GM23338 (cell line): ENCODE data around the gene KLHL6. TPM values are rescaled to one million over a fixed set of nuclear protein-coding genes. Genes with fewer than 3 reads are reported as not detected.

ENCODE experiments used
- ATAC-seq: fragments of 200-7000 bp; cut with Tn5 transposase; 3 replicates; pipeline ENCODE4 v1.9.1; 2020
- DNase-seq: peaks from one replicate; pipeline ENCODE4 v3.0.0-alpha.2; 2015; ENCODE audit warnings: low spot score
- H2AFZ ChIP-seq: fragments of 200-600 bp; sonication (generic); 2 replicates; pipeline ENCODE4 v1.8.0; 2016; ENCODE audit warnings: antibody characterized with exemption, mild to moderate bottlenecking, moderate library complexity
- H3F3A ChIP-seq: fragments of 200-600 bp; sonication (generic); replicated peaks from 2 replicates; pipeline ENCODE4 v1.8.0; 2017; ENCODE audit warnings: antibody characterized with exemption, mixed run types, low read depth
- H3K27ac ChIP-seq: fragments of 200-600 bp; sonication (generic); 2 replicates; pipeline ENCODE4 v1.6.1; 2016; ENCODE audit warnings: low read depth
- H3K27me3 ChIP-seq: fragments of 200-600 bp; sonication (generic); 2 replicates; pipeline ENCODE4 v1.8.0; 2016; ENCODE audit warnings: mild to moderate bottlenecking, mixed run types, moderate library complexity; ENCODE audit not compliant: insufficient read depth
- H3K36me3 ChIP-seq: fragments of 200-600 bp; sonication (generic); 2 replicates; pipeline ENCODE4 v1.8.0; 2016; ENCODE audit warnings: mild to moderate bottlenecking; ENCODE audit not compliant: insufficient read depth
- H3K4me1 ChIP-seq: fragments of 200-600 bp; sonication (generic); 2 replicates; pipeline ENCODE4 v1.8.0; 2016; ENCODE audit warnings: mild to moderate bottlenecking, moderate library complexity; ENCODE audit not compliant: insufficient read depth
- H3K4me2 ChIP-seq: fragments of 200-600 bp; sonication (generic); 2 replicates; pipeline ENCODE4 v1.7.1; 2017; ENCODE audit warnings: mixed run types
- H3K4me3 ChIP-seq: fragments of 200-600 bp; sonication (generic); 2 replicates; pipeline ENCODE4 v1.6.1; 2016; ENCODE audit warnings: mixed run types
- H3K79me2 ChIP-seq: fragments of 200-600 bp; sonication (generic); replicated peaks from 2 replicates; pipeline ENCODE4 v1.8.0; 2017; ENCODE audit warnings: mild to moderate bottlenecking; ENCODE audit not compliant: insufficient read depth
- H3K9me2 ChIP-seq: fragments of 200-600 bp; sonication (generic); 2 replicates; pipeline ENCODE4 v1.8.0; 2017; ENCODE audit not compliant: insufficient read depth
- H4K20me1 ChIP-seq: fragments of 200-600 bp; sonication (generic); replicated peaks from 2 replicates; pipeline ENCODE4 v1.8.0; 2017; ENCODE audit warnings: mild to moderate bottlenecking; ENCODE audit not compliant: insufficient read depth
- H3K27ac Mint-ChIP-seq: 2 replicates; pipeline ENCODE4 v1.8.0; 2020; ENCODE audit warnings: inconsistent platforms, mild to moderate bottlenecking, moderate library complexity, mixed read lengths
- H3K27me3 Mint-ChIP-seq: 3 replicates; pipeline ENCODE4 v1.8.0; 2022; ENCODE audit warnings: low read depth, mild to moderate bottlenecking, moderate library complexity, mixed read lengths, inconsistent platforms; ENCODE audit not compliant: insufficient read depth, poor library complexity
- H3K36me3 Mint-ChIP-seq: 3 replicates; pipeline ENCODE4 v1.8.0; 2021; ENCODE audit warnings: low read depth, mild to moderate bottlenecking, inconsistent platforms, moderate library complexity, mixed read lengths
- H3K4me1 Mint-ChIP-seq: 3 replicates; pipeline ENCODE4 v1.8.0; 2020; ENCODE audit warnings: mild to moderate bottlenecking, inconsistent platforms, mixed read lengths
- H3K4me3 Mint-ChIP-seq: 3 replicates; pipeline ENCODE4 v1.8.0; 2021; ENCODE audit warnings: moderate library complexity, mild to moderate bottlenecking, inconsistent platforms, mixed read lengths
- H3K9me3 Mint-ChIP-seq: 3 replicates; pipeline ENCODE4 v1.8.0; 2020; ENCODE audit warnings: moderate library complexity, mild to moderate bottlenecking, inconsistent platforms, mixed read lengths
- CREB1 ChIP-seq: fragments of 250-450 bp; sonication (Bioruptor Pico); IDR thresholded peaks from 2 replicates; pipeline ENCODE4 v1.5.0; 2020; ENCODE audit warnings: low read depth, mild to moderate bottlenecking, moderate library complexity
- EZH2 ChIP-seq: fragments of 200-600 bp; sonication (generic); IDR thresholded peaks from one replicate; pipeline ENCODE4 v1.8.0; 2017; ENCODE audit warnings: antibody characterized with exemption, mild to moderate bottlenecking, low read depth; ENCODE audit not compliant: unreplicated experiment
- EZH2phosphoT487 ChIP-seq: fragments of 200-600 bp; sonication (generic); IDR thresholded peaks from one replicate; pipeline ENCODE4 v1.8.1; 2018; ENCODE audit warnings: antibody characterized with exemption; ENCODE audit not compliant: unreplicated experiment
- JUNB ChIP-seq: IDR thresholded peaks from one replicate; pipeline ENCODE4 v1.6.1; 2016; ENCODE audit warnings: antibody characterized with exemption; ENCODE audit not compliant: unreplicated experiment
- NANOG ChIP-seq: IDR thresholded peaks from 2 replicates; pipeline ENCODE4 v1.6.1; 2016; ENCODE audit warnings: antibody characterized with exemption, borderline replicate concordance
- POLR2AphosphoS5 ChIP-seq: IDR thresholded peaks from 2 replicates; pipeline ENCODE4 v1.6.1; 2016; ENCODE audit warnings: antibody characterized with exemption, low read depth
- STAT1 ChIP-seq: IDR thresholded peaks from one replicate; pipeline ENCODE4 v1.6.1; 2016; ENCODE audit warnings: antibody characterized with exemption; ENCODE audit not compliant: unreplicated experiment
- ZNF114 ChIP-seq: fragments of 250-450 bp; sonication (Bioruptor Pico); IDR thresholded peaks from 2 replicates; pipeline ENCODE4 v1.5.0; 2020; ENCODE audit warnings: mild to moderate bottlenecking, moderate library complexity
- ZNF331 ChIP-seq: fragments of 250-450 bp; sonication (Bioruptor Pico); IDR thresholded peaks from 2 replicates; pipeline ENCODE4 v1.5.0; 2020; ENCODE audit warnings: low read depth, mild to moderate bottlenecking, moderate library complexity
- polyA plus RNA-seq: library from polyadenylated mRNA; unstranded; fragments of >200 nt; fragmentation: Nextera tagmentation; extraction: Ambion mirVana; gene quantifications from 2 replicates; pipeline ENCODE4 v1.2.1, GENCODE V29; 2016
- total RNA-seq: library from RNA; depleted of rRNA; stranded (reverse); fragments of >200 nt; shearing (Covaris generic); gene quantifications from 2 replicates; pipeline ENCODE4 v1.2.3, GENCODE V29; 2014
- TF ChIP-seq, protein P1 (sequence below): IDR thresholded peaks from one replicate; pipeline ENCODE4 v1.6.1; 2018; ENCODE audit warnings: antibody characterized with exemption; ENCODE audit not compliant: unreplicated experiment
- TF ChIP-seq, protein P2 (sequence below), 2 experiments: fragments of 200-600 bp in 1 of 2; sonication (generic) in 1 of 2; conservative IDR thresholded peaks; 2 replicates each; pipeline versions ENCODE4 v1.5.1 to v1.6.1; 2016 to 2017; ENCODE audit warnings: antibody characterized with exemption in 2 of 2, low read depth in 2 of 2, mild to moderate bottlenecking in 2 of 2, moderate library complexity in 1 of 2

KLHL6 gene
- total and polyA plus RNA-seq, 2 experiments from 2014 or later: not detected

- no peaks in the 10 kb centered on the region for H3K36me3 Mint-ChIP-seq
- no peaks in the 10 kb centered on the region for H4K20me1 ChIP-seq
- no peaks in the 10 kb centered on the region for H3K27me3 ChIP-seq
- no peak overlapping the region for H3K27ac Mint-ChIP-seq
- H3K79me2 ChIP-seq: no peaks in the 10 kb centered on the region
- H3K9me3 Mint-ChIP-seq: no peaks in the 10 kb centered on the region; the same call in 2 of the 3 replicates
- ATAC-seq: no peak
- DNase-seq: no peak
- H3K36me3 ChIP-seq: no peaks in the 10 kb centered on the region
- H3K27ac ChIP-seq: no peak overlapping the region
- TF ChIP-seq POLR2AphosphoS5 (no peak), NANOG (no peak), CREB1 (CRISPR knock-in tag) (no peak), EZH2phosphoT487 (no peak)
- TF ChIP-seq, protein P1, sequence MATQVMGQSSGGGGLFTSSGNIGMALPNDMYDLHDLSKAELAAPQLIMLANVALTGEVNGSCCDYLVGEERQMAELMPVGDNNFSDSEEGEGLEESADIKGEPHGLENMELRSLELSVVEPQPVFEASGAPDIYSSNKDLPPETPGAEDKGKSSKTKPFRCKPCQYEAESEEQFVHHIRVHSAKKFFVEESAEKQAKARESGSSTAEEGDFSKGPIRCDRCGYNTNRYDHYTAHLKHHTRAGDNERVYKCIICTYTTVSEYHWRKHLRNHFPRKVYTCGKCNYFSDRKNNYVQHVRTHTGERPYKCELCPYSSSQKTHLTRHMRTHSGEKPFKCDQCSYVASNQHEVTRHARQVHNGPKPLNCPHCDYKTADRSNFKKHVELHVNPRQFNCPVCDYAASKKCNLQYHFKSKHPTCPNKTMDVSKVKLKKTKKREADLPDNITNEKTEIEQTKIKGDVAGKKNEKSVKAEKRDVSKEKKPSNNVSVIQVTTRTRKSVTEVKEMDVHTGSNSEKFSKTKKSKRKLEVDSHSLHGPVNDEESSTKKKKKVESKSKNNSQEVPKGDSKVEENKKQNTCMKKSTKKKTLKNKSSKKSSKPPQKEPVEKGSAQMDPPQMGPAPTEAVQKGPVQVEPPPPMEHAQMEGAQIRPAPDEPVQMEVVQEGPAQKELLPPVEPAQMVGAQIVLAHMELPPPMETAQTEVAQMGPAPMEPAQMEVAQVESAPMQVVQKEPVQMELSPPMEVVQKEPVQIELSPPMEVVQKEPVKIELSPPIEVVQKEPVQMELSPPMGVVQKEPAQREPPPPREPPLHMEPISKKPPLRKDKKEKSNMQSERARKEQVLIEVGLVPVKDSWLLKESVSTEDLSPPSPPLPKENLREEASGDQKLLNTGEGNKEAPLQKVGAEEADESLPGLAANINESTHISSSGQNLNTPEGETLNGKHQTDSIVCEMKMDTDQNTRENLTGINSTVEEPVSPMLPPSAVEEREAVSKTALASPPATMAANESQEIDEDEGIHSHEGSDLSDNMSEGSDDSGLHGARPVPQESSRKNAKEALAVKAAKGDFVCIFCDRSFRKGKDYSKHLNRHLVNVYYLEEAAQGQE: no peak
- 0 out of 2 replicates have a peak, but pooled peaks cover 2% of the 10 kb centered on the region for H3K4me1 ChIP-seq
- H3K4me2 ChIP-seq: no peak overlapping the region
- H3F3A ChIP-seq: peaks cover 2% of the 10 kb centered on the region; the same call in 1 of the 2 replicates
- H3K4me1 Mint-ChIP-seq: peaks cover 14% of the 10 kb centered on the region
- H2AFZ ChIP-seq: no peak overlapping the region
- H3K4me3 Mint-ChIP-seq: no peak overlapping the region
- H3K27me3 Mint-ChIP-seq: peaks cover 4% of the 10 kb centered on the region
- no peaks in the 10 kb centered on the region; the same call in 1 of the 2 replicates for H3K9me2 ChIP-seq
- H3K4me3 ChIP-seq: no peak overlapping the region
Measured at GRCh38 chr3:183496311-183496710, 59.2 kb downstream of the KLHL6 start.

GRCh38 chr3:183494341-183494740, 61.2 kb downstream of the KLHL6 start:
- no peak for DNase-seq
- H2AFZ ChIP-seq: no peak overlapping the region
- H3K27ac ChIP-seq: no peak overlapping the region
- Mint-ChIP-seq H3K4me1 (peaks cover 33% of the 10 kb centered on the region), H3K36me3 (no peaks in the 10 kb centered on the region; the same call in 2 of the 3 replicates), H3K9me3 (peaks cover 6% of the 10 kb centered on the region; the same call in 1 of the 3 replicates), H3K27ac (no peak overlapping the region), H3K27me3 (peaks cover 7% of the 10 kb centered on the region), H3K4me3 (no peak overlapping the region)
- no peaks in the 10 kb centered on the region for H3K27me3 ChIP-seq
- no peak overlapping the region for H3K4me3 ChIP-seq
- H3F3A ChIP-seq: peaks cover 4% of the 10 kb centered on the region; the same call in 1 of the 2 replicates
- peaks cover 13% of the 10 kb centered on the region for H3K4me1 ChIP-seq
- no peak overlapping the region for H3K4me2 ChIP-seq
- no peaks in the 10 kb centered on the region for H4K20me1 ChIP-seq
- H3K79me2 ChIP-seq: no peaks in the 10 kb centered on the region
- H3K9me2 ChIP-seq: no peaks in the 10 kb centered on the region; the same call in 1 of the 2 replicates
- no peak for ATAC-seq
- no peaks in the 10 kb centered on the region for H3K36me3 ChIP-seq
- TF ChIP-seq ZNF114 (CRISPR knock-in tag): no peak
- TF ChIP-seq EZH2phosphoT487: no peak
- TF ChIP-seq JUNB: no peak
- TF ChIP-seq ZNF331 (CRISPR knock-in tag): no peak
- TF ChIP-seq, protein P2, sequence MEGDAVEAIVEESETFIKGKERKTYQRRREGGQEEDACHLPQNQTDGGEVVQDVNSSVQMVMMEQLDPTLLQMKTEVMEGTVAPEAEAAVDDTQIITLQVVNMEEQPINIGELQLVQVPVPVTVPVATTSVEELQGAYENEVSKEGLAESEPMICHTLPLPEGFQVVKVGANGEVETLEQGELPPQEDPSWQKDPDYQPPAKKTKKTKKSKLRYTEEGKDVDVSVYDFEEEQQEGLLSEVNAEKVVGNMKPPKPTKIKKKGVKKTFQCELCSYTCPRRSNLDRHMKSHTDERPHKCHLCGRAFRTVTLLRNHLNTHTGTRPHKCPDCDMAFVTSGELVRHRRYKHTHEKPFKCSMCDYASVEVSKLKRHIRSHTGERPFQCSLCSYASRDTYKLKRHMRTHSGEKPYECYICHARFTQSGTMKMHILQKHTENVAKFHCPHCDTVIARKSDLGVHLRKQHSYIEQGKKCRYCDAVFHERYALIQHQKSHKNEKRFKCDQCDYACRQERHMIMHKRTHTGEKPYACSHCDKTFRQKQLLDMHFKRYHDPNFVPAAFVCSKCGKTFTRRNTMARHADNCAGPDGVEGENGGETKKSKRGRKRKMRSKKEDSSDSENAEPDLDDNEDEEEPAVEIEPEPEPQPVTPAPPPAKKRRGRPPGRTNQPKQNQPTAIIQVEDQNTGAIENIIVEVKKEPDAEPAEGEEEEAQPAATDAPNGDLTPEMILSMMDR (conservative IDR thresholded peaks at IDR 0.05; ENCODE audit: low read depth in 2 of 2): no peak
- TF ChIP-seq CREB1 (CRISPR knock-in tag): no peak
- TF ChIP-seq STAT1: no peak
- no peak for TF ChIP-seq EZH2
- TF ChIP-seq, protein P1: no peak
- no peak for TF ChIP-seq NANOG
